ENCODE results near the gene VCAN. TPM values are rescaled to one million over a fixed set of nuclear protein-coding genes. Genes with fewer than 3 reads are reported as not detected.

Gene VCAN
- total and polyA plus RNA-seq, 2 donors from 2014 or later = 2.1 to 226 TPM

DNA sequence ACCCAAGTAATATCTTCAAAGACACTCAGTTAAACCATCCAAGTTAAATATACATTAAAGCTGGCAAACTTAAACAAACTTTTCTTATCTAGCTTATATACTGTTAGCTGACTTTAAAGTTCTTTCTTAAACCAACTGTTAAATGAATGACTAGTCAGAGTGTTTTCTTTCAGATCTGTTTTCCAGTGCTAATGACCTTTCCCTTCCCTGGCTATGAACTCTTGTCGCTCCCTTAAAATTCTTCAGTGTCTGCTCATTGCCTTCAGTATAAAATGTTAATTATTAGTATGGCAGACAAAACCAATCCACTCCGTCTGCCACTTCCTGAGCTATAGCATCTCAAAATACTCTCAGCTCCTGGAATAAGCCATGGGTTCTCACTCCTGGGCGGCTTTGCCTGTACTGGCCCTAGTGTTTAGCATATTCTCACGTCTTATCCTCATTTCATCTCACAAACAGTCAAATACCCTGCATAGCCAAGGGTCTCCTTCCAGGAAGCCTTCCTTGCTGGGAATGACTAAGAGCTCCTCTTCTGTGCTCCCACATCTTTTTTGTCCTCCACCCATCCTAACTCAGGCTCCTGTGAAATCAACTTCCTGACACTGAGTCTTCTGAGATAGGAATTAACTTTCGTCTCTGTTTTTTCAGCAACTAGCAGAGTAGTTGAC, 87.7 kb downstream of the VCAN start:
- H3K27me3 ChIP-seq (ENCODE audit: control insufficient read depth, insufficient read depth, low read length) = no peaks in the 10 kb centered on the region
- H3K4me3 ChIP-seq (ENCODE audit: low read length in 3 of 3) = no peak overlapping the region
- no peaks in the 10 kb centered on the region for H3K36me3 ChIP-seq (ENCODE audit: control insufficient read depth in 2 of 3, insufficient read depth in 3 of 3, low read length in 3 of 3)
- no peaks in the 10 kb centered on the region for H3K9me3 ChIP-seq (ENCODE audit: control insufficient read depth in 2 of 3, insufficient read depth in 1 of 3, low read length in 3 of 3)
- TF ChIP-seq, protein P1, sequence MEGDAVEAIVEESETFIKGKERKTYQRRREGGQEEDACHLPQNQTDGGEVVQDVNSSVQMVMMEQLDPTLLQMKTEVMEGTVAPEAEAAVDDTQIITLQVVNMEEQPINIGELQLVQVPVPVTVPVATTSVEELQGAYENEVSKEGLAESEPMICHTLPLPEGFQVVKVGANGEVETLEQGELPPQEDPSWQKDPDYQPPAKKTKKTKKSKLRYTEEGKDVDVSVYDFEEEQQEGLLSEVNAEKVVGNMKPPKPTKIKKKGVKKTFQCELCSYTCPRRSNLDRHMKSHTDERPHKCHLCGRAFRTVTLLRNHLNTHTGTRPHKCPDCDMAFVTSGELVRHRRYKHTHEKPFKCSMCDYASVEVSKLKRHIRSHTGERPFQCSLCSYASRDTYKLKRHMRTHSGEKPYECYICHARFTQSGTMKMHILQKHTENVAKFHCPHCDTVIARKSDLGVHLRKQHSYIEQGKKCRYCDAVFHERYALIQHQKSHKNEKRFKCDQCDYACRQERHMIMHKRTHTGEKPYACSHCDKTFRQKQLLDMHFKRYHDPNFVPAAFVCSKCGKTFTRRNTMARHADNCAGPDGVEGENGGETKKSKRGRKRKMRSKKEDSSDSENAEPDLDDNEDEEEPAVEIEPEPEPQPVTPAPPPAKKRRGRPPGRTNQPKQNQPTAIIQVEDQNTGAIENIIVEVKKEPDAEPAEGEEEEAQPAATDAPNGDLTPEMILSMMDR (IDR thresholded peaks at IDR 0.05; ENCODE audit: borderline replicate concordance, extremely low read depth, insufficient read depth) = no peak
- H3K4me1 ChIP-seq (ENCODE audit: control insufficient read depth in 2 of 3, insufficient read depth in 2 of 3, low read depth in 1 of 3, low read length in 3 of 3) = peaks cover 0 to 3% (median 0%) of the 10 kb centered on the region in 3 donors
- FAIRE-seq = no peak
- DNase-seq = peak in 2 of 5 donors; percentile 51 to 64
- no peak overlapping the region for H3K9ac ChIP-seq (ENCODE audit: low read length in 3 of 3)
- no peak overlapping the region for H3K27ac ChIP-seq (ENCODE audit: low read depth in 2 of 2, low read length in 2 of 2)
- intact Hi-C loops (cut with DNase I) = no loop called here

DNA sequence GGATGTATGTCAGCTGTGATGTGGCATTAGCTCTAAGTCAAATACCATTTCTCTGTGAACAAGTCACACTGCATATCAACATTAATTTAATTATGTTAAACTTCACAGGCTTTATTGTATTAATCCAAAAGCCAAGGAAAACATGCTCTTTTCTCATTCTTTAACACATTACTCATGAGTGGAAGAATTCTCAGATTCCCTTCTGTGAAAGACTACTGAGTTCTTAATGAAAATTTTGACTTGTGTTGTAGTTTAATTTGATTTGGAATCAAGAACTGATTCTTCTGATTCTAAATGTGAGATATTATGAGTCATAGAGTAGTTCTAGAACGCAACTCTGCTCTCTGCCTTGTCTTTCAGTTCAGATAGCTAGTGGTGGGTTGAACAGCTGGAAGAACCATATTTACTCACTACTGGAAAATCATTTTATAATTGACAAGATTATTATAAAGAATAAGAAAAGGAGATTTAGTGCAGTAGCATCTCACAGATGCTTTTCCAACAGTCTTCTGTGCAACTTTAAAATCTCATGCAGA, 90.6 kb downstream of the VCAN start:
- Histone ChIP-seq H3K27me3 (ENCODE audit: control insufficient read depth, insufficient read depth, low read length) (no peaks in the 10 kb centered on the region), H3K9ac (ENCODE audit: low read length in 3 of 3) (no peak overlapping the region), H3K4me1 (ENCODE audit: control insufficient read depth in 2 of 3, insufficient read depth in 2 of 3, low read depth in 1 of 3, low read length in 3 of 3) (peaks cover 0 to 3% (median 0%) of the 10 kb centered on the region in 3 donors), H3K9me3 (ENCODE audit: control insufficient read depth in 2 of 3, insufficient read depth in 1 of 3, low read length in 3 of 3) (no peaks in the 10 kb centered on the region), H3K27ac (ENCODE audit: low read depth in 2 of 2, low read length in 2 of 2) (no peak overlapping the region), H3K4me3 (ENCODE audit: low read length in 3 of 3) (no peak overlapping the region), H3K36me3 (ENCODE audit: control insufficient read depth in 2 of 3, insufficient read depth in 3 of 3, low read length in 3 of 3) (no peaks in the 10 kb centered on the region)
- TF ChIP-seq, protein P1 (IDR thresholded peaks at IDR 0.05; ENCODE audit: borderline replicate concordance, extremely low read depth, insufficient read depth) = no peak
- DNase-seq = no peak
- intact Hi-C loops (cut with DNase I) = no loop called here
- FAIRE-seq = no peak

DNA sequence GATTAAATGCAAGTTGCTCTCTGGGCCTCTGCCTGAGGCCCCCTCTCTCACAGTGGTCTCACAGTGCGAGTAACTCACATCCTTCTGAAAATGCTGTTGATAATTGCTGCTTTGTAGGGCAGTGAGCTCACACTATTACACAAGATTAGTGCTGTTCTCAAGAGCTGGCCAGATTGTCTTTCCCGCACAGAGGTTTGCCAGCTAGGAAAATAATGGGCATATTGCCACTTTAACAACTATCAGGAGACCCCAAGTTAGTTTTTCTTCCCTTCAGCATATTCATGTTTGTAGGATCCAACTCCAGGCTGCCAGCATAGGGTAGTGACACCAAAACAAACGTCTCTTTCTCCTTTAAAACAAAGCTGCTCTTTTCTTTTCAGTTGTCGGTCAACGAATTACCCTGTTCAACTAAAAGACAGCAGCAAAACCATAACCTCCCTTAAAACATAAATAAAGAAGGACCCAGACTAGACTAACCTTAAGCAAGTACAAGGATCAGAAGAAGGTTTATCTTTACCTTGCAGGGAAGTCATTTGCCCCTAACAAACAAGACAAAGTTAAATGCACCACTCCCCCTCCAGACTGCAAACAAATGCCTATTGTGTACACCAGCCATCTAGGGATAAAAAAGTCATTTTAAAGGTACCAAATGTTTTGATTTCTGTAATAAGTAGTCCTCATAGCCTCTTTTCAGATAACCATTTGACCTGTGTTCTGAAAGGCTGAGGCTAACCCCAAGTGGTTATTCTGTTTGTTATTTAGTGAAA, 91.4 kb downstream of the VCAN start:
- Histone ChIP-seq H3K27ac (ENCODE audit: low read depth in 2 of 2, low read length in 2 of 2) (no peak overlapping the region), H3K27me3 (ENCODE audit: control insufficient read depth, insufficient read depth, low read length) (no peaks in the 10 kb centered on the region), H3K4me1 (ENCODE audit: control insufficient read depth in 2 of 3, insufficient read depth in 2 of 3, low read depth in 1 of 3, low read length in 3 of 3) (peaks cover 0 to 3% (median 0%) of the 10 kb centered on the region in 3 donors), H3K36me3 (ENCODE audit: control insufficient read depth in 2 of 3, insufficient read depth in 3 of 3, low read length in 3 of 3) (no peaks in the 10 kb centered on the region), H3K9ac (ENCODE audit: low read length in 3 of 3) (no peak overlapping the region), H3K9me3 (ENCODE audit: control insufficient read depth in 2 of 3, insufficient read depth in 1 of 3, low read length in 3 of 3) (no peaks in the 10 kb centered on the region), H3K4me3 (ENCODE audit: low read length in 3 of 3) (no peak overlapping the region)
- no peak for FAIRE-seq
- TF ChIP-seq, protein P1 (IDR thresholded peaks at IDR 0.05; ENCODE audit: borderline replicate concordance, extremely low read depth, insufficient read depth) = no peak
- DNase-seq = no peak
- intact Hi-C loops (cut with DNase I) = no loop called here

Measured in kidney (tissue), 14 donors.